Neural progenitor cell (in vitro differentiated cells): ENCODE data around the gene AIFM3. TPM values are rescaled to one million over a fixed set of nuclear protein-coding genes. Genes with fewer than 3 reads are reported as not detected.
A peak's percentile ranks its signal among the peaks of the same experiment; 100 is the strongest.

Source experiments
- DNase-seq: peaks from one replicate; pipeline ENCODE4 v3.0.0-alpha.2; 2016; ENCODE audit warnings: low spot score
- H2AFZ ChIP-seq: fragments of 200-600 bp; sonication (generic); replicated peaks from 2 replicates; pipeline ENCODE4 v1.6.1; 2016; ENCODE audit warnings: antibody characterized with exemption
- H3F3A ChIP-seq: fragments of 200-600 bp; sonication (generic); 2 replicates; pipeline ENCODE4 v1.6.1; 2016; ENCODE audit warnings: antibody characterized with exemption, low read depth
- H3K27ac ChIP-seq: fragments of 200-600 bp; sonication (generic); 2 replicates; pipeline ENCODE4 v1.5.1; 2016; ENCODE audit warnings: mild to moderate bottlenecking
- H3K27me3 ChIP-seq: fragments of 200-600 bp; sonication (generic); 2 replicates; pipeline ENCODE4 v1.6.1; 2016; ENCODE audit warnings: mild to moderate bottlenecking, moderate library complexity
- H3K36me3 ChIP-seq: fragments of 200-600 bp; sonication (generic); 2 replicates; pipeline ENCODE4 v1.5.1; 2016
- H3K4me1 ChIP-seq: fragments of 200-600 bp; sonication (generic); 2 replicates; pipeline ENCODE4 v1.6.1; 2016; ENCODE audit warnings: mixed run types
- H3K4me2 ChIP-seq: fragments of 200-600 bp; sonication (generic); 2 replicates; pipeline ENCODE4 v1.6.1; 2016
- H3K4me3 ChIP-seq: fragments of 200-600 bp; sonication (generic); 2 replicates; pipeline ENCODE4 v1.5.1; 2016
- H3K79me2 ChIP-seq: fragments of 200-600 bp; sonication (generic); 2 replicates; pipeline ENCODE4 v1.6.1; 2016; ENCODE audit warnings: low read depth
- H3K9ac ChIP-seq: fragments of 200-600 bp; sonication (generic); 2 replicates; pipeline ENCODE4 v1.6.1; 2016
- H3K9me3 ChIP-seq: fragments of 200-600 bp; sonication (generic); 2 replicates; pipeline ENCODE4 v1.5.1; 2016; ENCODE audit warnings: low read depth
- H4K20me1 ChIP-seq: fragments of 200-600 bp; sonication (generic); 2 replicates; pipeline ENCODE4 v1.6.1; 2016; ENCODE audit warnings: low read depth
- H3K27ac Mint-ChIP-seq: 3 replicates; pipeline ENCODE4 v1.8.0; 2021; ENCODE audit warnings: mixed read lengths
- H3K27me3 Mint-ChIP-seq: 2 replicates; pipeline ENCODE4 v1.8.0; 2022; ENCODE audit warnings: low read depth, mild to moderate bottlenecking, inconsistent platforms, moderate library complexity, mixed read lengths; ENCODE audit not compliant: insufficient read depth
- H3K36me3 Mint-ChIP-seq: 3 replicates; pipeline ENCODE4 v1.8.0; 2021; ENCODE audit warnings: mixed read lengths
- H3K4me1 Mint-ChIP-seq: 3 replicates; pipeline ENCODE4 v1.8.0; 2021; ENCODE audit warnings: mixed read lengths
- H3K4me3 Mint-ChIP-seq: 3 replicates; pipeline ENCODE4 v1.8.0; 2021; ENCODE audit warnings: mild to moderate bottlenecking, moderate library complexity, mixed read lengths
- H3K9me3 Mint-ChIP-seq: 3 replicates; pipeline ENCODE4 v1.8.0; 2020; ENCODE audit warnings: mixed read lengths
- EZH2 ChIP-seq: fragments of 200-600 bp; sonication (generic); IDR thresholded peaks from 2 replicates; pipeline ENCODE4 v1.6.1; 2017; ENCODE audit warnings: antibody characterized with exemption, mild to moderate bottlenecking, moderate library complexity
- EZH2phosphoT487 ChIP-seq: fragments of 200-600 bp; sonication (generic); IDR thresholded peaks from 2 replicates; pipeline ENCODE4 v1.6.1; 2017; ENCODE audit warnings: antibody characterized with exemption
- total RNA-seq: library from RNA; depleted of rRNA; stranded (reverse); fragments of >200 nt; gene quantifications from 2 replicates; pipeline ENCODE4 v1.2.3, GENCODE V29; 2015; ENCODE audit warnings: low replicate concordance
- TF ChIP-seq, protein P1 (sequence below): fragments of 200-600 bp; sonication (generic); IDR thresholded peaks from 2 replicates; pipeline ENCODE4 v1.5.1; 2017; ENCODE audit warnings: antibody characterized with exemption, mild to moderate bottlenecking

AIFM3 gene
- total RNA-seq, 1 donor from 2014 or later = 4.3 TPM

DNA sequence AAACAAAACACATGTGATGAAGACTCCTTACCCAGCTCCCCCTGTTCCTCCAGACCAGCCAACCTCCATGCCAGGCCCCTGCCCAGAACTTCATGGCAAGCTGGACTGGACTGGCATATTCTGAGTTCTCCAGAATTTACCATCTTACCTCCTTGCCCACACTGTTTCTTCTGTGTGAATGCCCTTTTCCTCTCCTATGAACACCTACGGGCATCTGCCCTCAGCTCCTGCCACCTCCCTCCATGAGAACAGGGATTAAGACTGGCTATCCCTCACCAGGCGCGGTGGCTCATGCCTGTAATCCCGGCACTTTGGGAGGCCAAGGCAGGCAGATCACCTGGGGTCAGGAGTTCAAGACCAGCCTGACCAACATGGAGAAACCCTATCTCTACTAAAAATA lies 6.4 kb upstream of the AIFM3 start:
- no peak overlapping the region for H2AFZ ChIP-seq
- TF ChIP-seq EZH2 = no peak
- TF ChIP-seq EZH2phosphoT487 = no peak
- TF ChIP-seq, protein P1, sequence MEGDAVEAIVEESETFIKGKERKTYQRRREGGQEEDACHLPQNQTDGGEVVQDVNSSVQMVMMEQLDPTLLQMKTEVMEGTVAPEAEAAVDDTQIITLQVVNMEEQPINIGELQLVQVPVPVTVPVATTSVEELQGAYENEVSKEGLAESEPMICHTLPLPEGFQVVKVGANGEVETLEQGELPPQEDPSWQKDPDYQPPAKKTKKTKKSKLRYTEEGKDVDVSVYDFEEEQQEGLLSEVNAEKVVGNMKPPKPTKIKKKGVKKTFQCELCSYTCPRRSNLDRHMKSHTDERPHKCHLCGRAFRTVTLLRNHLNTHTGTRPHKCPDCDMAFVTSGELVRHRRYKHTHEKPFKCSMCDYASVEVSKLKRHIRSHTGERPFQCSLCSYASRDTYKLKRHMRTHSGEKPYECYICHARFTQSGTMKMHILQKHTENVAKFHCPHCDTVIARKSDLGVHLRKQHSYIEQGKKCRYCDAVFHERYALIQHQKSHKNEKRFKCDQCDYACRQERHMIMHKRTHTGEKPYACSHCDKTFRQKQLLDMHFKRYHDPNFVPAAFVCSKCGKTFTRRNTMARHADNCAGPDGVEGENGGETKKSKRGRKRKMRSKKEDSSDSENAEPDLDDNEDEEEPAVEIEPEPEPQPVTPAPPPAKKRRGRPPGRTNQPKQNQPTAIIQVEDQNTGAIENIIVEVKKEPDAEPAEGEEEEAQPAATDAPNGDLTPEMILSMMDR = no peak
- no peak overlapping the region for H3K4me2 ChIP-seq
- peaks cover 31% of the 10 kb centered on the region for H3K27me3 Mint-ChIP-seq
- no peak overlapping the region for H3K27ac Mint-ChIP-seq
- no peaks in the 10 kb centered on the region for H3K36me3 ChIP-seq
- peaks cover 22% of the 10 kb centered on the region for H3K4me1 Mint-ChIP-seq
- H3K9ac ChIP-seq = no peak overlapping the region
- peaks cover 29% of the 10 kb centered on the region for H4K20me1 ChIP-seq
- no peaks in the 10 kb centered on the region for H3K36me3 Mint-ChIP-seq
- H3K27ac ChIP-seq = no peak overlapping the region
- H3F3A ChIP-seq = peaks cover 32% of the 10 kb centered on the region
- peaks cover 11% of the 10 kb centered on the region for H3K4me1 ChIP-seq
- no peaks in the 10 kb centered on the region for H3K9me3 Mint-ChIP-seq
- no peak for DNase-seq
- no peaks in the 10 kb centered on the region for H3K9me3 ChIP-seq
- H3K4me3 Mint-ChIP-seq = peak overlapping the region; percentile 70
- no peaks in the 10 kb centered on the region for H3K79me2 ChIP-seq
- peaks cover 65% of the 10 kb centered on the region for H3K27me3 ChIP-seq
- H3K4me3 ChIP-seq = no peak overlapping the region

DNA sequence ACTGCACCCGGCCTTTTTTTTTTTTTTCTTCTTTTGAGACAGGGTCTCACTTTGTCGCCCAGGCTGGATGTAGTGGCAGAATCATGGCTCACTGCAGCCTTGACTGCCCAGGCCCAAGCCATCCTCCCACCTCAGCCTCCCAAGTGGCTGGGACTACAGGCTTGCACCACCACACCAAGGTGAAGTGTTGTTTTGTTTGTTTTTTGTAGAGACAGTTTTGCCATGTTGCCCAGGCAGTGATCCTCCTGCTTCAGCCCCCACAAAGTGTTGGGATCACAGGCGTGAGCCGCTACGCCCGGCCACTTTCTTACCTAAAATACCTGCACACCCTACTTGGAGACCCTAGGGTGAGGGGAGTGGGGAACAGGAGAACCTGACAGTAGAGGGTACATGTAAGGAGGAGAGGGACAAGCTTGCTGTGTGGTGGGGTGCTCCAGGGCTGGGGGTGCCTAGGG lies 4.5 kb upstream of the AIFM3 start:
- peaks cover 31% of the 10 kb centered on the region for H3K27me3 Mint-ChIP-seq
- no peaks in the 10 kb centered on the region for H3K36me3 Mint-ChIP-seq
- H3K4me3 Mint-ChIP-seq = no peak overlapping the region
- H3K4me1 Mint-ChIP-seq = peaks cover 23% of the 10 kb centered on the region
- no peak overlapping the region for H3K9ac ChIP-seq
- H3K4me3 ChIP-seq = no peak overlapping the region
- no peak for DNase-seq
- no peaks in the 10 kb centered on the region for H3K9me3 Mint-ChIP-seq
- no peak overlapping the region for H3K4me2 ChIP-seq
- no peaks in the 10 kb centered on the region for H3K79me2 ChIP-seq
- H4K20me1 ChIP-seq = peaks cover 10% of the 10 kb centered on the region
- no peak overlapping the region for H3K27ac Mint-ChIP-seq
- H3F3A ChIP-seq = peaks cover 32% of the 10 kb centered on the region
- TF ChIP-seq EZH2 = no peak
- TF ChIP-seq, protein P1 = no peak
- no peak for TF ChIP-seq EZH2phosphoT487
- no peak overlapping the region for H2AFZ ChIP-seq
- no peak overlapping the region for H3K27ac ChIP-seq
- H3K27me3 ChIP-seq = peaks cover 50% of the 10 kb centered on the region
- no peaks in the 10 kb centered on the region for H3K36me3 ChIP-seq
- peaks cover 19% of the 10 kb centered on the region for H3K4me1 ChIP-seq
- no peaks in the 10 kb centered on the region for H3K9me3 ChIP-seq

DNA sequence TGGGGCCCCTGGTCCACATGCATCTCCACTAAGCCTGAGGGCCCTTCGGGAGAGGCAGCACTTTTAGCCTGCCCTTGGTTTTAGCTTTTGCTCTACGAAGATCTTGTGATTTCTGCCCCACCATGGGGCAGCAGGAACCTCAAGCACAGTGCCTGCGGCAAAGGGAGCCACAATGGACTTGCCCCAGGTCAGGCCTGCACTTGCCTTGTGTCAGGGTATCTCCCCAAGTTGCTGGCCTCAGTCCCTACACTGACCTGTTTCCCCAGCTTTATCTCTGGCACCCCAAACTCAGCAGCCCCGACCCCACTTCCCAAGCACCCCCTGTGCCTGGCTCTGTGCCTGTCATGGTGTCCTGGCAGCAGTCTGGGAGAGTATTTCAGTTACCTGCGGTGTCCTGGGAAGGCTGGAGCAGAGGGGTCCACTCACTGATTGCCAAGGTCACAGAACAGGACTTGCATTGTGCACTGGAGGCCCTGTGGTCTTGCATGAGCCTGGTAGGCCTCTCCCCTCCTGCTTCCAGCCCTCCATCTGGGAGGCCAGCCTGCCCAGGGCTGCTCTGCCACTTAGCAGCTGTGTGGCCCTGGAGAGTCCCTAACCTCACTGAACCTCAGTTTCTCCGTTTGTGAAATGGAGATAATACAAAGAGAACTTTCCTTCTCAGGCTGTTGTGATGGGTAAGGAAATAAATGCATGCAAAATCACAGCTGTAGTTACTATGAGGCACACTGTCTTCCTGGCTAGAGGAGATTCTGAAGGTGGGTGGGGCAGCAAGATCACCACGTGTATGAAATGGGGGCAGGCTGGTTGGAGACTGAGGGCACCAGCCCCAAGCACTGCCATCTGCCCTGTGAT lies 3.6 kb upstream of the AIFM3 start:
- TF ChIP-seq, protein P1 = no peak
- TF ChIP-seq EZH2 (no peak), EZH2phosphoT487 (no peak)
- H3K27me3 ChIP-seq = peaks cover 41% of the 10 kb centered on the region
- no peak overlapping the region for H3K27ac ChIP-seq
- H3K79me2 ChIP-seq = no peaks in the 10 kb centered on the region
- H4K20me1 ChIP-seq = peaks cover 1% of the 10 kb centered on the region
- no peak overlapping the region for H3K9ac ChIP-seq
- H3K27ac Mint-ChIP-seq = no peak overlapping the region
- peak overlapping the region; percentile 66 for H3K4me3 Mint-ChIP-seq
- no peaks in the 10 kb centered on the region for H3K9me3 ChIP-seq
- peaks cover 24% of the 10 kb centered on the region for H3K27me3 Mint-ChIP-seq
- H3K36me3 Mint-ChIP-seq = no peaks in the 10 kb centered on the region
- H3F3A ChIP-seq = peaks cover 35% of the 10 kb centered on the region
- peaks cover 27% of the 10 kb centered on the region for H3K4me1 ChIP-seq
- H3K36me3 ChIP-seq = no peaks in the 10 kb centered on the region
- H3K4me1 Mint-ChIP-seq = peaks cover 25% of the 10 kb centered on the region
- H2AFZ ChIP-seq = no peak overlapping the region
- H3K9me3 Mint-ChIP-seq = no peaks in the 10 kb centered on the region
- H3K4me2 ChIP-seq = no peak overlapping the region
- H3K4me3 ChIP-seq = no peak overlapping the region
- DNase-seq = no peak
